ENCODE results near the gene LRP1. TPM values are rescaled to one million over a fixed set of nuclear protein-coding genes. Genes with fewer than 3 reads are reported as not detected.

The LRP1 gene
- total RNA-seq, 1 donor from 2014 or later: 24.7 TPM

DNA sequence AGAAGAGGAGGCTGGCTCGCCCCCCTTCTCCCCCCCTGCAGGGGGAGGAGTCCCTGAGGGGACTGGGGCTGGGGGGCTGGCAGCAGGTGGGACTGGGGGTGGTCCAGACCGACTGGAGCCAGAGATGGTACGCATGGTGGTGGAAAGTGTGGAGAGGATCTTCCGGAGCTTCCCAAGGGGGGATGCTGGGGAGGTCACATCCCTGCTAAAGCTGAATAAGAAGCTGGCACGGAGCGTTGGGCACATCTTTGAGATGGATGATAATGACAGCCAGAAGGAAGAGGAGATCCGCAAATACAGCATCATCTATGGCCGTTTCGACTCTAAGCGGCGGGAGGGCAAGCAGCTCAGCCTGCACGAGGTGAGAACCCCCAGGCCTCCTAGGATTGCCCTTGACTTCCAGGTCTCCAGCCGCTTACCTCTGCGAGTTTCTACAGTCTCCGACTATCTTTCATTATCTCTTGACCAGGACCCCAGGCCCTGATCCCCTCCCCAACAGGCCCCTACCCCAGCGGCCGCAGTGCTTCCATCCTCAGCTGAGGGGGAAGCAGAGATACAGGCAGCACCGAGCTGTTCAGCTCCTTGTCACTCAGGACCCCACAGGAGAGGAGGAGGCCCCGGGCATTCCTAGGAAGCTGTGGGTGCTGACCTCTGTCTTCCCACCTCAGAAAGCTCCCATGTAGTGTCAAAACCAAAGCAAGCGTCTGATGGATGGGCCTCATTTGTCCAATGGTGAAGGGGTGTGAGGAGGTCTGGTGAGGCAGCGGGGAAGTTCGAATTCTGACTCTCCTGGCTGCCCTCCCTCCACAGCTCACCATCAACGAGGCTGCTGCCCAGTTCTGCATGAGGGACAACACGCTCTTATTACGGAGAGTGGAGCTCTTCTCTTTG, 36.4 kb upstream of the LRP1 start:
- H3K36me3 Mint-ChIP-seq (ENCODE audit: low read depth, unreplicated experiment): peaks cover 22% of the 10 kb centered on the region
- no peaks in the 10 kb centered on the region for H3K9me3 Mint-ChIP-seq (ENCODE audit: unreplicated experiment)
- H3K4me1 Mint-ChIP-seq (ENCODE audit: unreplicated experiment): peaks cover 29% of the 10 kb centered on the region
- peaks cover 34% of the 10 kb centered on the region for H3K27me3 Mint-ChIP-seq (ENCODE audit: unreplicated experiment)
- TF ChIP-seq, protein P1, sequence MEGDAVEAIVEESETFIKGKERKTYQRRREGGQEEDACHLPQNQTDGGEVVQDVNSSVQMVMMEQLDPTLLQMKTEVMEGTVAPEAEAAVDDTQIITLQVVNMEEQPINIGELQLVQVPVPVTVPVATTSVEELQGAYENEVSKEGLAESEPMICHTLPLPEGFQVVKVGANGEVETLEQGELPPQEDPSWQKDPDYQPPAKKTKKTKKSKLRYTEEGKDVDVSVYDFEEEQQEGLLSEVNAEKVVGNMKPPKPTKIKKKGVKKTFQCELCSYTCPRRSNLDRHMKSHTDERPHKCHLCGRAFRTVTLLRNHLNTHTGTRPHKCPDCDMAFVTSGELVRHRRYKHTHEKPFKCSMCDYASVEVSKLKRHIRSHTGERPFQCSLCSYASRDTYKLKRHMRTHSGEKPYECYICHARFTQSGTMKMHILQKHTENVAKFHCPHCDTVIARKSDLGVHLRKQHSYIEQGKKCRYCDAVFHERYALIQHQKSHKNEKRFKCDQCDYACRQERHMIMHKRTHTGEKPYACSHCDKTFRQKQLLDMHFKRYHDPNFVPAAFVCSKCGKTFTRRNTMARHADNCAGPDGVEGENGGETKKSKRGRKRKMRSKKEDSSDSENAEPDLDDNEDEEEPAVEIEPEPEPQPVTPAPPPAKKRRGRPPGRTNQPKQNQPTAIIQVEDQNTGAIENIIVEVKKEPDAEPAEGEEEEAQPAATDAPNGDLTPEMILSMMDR (IDR thresholded peaks at IDR 0.05; ENCODE audit: unreplicated experiment): no peak
- H3K4me3 Mint-ChIP-seq (ENCODE audit: unreplicated experiment): peak overlapping the region; percentile 65
- DNase-seq (ENCODE audit: low spot score): no peak
- no peak overlapping the region for H3K27ac Mint-ChIP-seq (ENCODE audit: unreplicated experiment)

DNA sequence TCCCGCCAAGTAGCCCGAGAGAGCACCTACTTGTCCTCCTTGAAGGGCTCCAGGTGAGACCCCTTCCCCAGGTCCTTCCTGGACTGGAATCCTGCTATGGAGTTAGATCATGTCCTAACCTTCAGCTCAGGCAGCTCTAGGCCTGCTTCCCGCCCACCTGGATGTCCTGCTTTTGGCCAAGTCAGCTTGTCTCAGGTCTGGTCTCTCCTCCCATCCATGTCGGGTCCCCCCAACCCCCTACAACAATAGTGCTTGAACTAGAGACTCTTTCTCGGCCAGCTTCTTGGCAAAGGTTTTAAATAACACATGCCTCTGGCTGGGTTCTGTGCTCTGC, 35.8 kb upstream of the LRP1 start:
- Mint-ChIP-seq H3K9me3 (ENCODE audit: unreplicated experiment) (no peaks in the 10 kb centered on the region), H3K4me1 (ENCODE audit: unreplicated experiment) (peaks cover 29% of the 10 kb centered on the region), H3K4me3 (ENCODE audit: unreplicated experiment) (peak overlapping the region; percentile 42), H3K36me3 (ENCODE audit: low read depth, unreplicated experiment) (peaks cover 28% of the 10 kb centered on the region), H3K27me3 (ENCODE audit: unreplicated experiment) (peaks cover 35% of the 10 kb centered on the region), H3K27ac (ENCODE audit: unreplicated experiment) (peak overlapping the region; percentile 64)
- no peak for DNase-seq (ENCODE audit: low spot score)
- TF ChIP-seq, protein P1 (IDR thresholded peaks at IDR 0.05; ENCODE audit: unreplicated experiment): no peak

DNA sequence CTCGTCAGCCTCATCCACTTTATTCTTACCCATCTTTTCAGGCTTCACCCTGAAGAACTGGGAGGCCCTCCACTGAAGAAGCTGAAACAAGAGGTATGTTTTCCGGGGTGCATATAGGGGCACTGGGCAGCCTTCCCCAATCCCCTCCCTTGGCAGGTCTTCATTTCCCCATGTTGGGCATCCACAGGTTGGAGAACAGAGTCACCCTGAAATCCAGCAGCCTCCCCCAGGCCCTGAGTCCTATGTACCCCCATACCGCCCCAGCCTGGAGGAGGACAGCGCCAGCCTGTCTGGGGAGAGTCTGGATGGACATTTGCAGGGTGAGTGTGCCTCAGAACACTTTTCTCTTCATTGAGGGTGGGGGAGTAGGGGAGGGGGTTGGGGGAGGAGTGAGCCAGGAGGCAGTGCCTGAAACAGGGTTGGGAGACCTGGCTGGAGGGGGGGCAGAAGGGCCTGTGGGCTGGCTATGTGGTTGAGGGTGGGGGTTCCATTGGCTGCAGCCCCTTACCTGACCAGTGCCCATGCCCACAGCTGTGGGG, 35.3 kb upstream of the LRP1 start:
- Mint-ChIP-seq H3K4me1 (ENCODE audit: unreplicated experiment) (peaks cover 29% of the 10 kb centered on the region), H3K4me3 (ENCODE audit: unreplicated experiment) (peak overlapping the region; percentile 42), H3K9me3 (ENCODE audit: unreplicated experiment) (no peaks in the 10 kb centered on the region), H3K36me3 (ENCODE audit: low read depth, unreplicated experiment) (peaks cover 28% of the 10 kb centered on the region), H3K27me3 (ENCODE audit: unreplicated experiment) (peaks cover 34% of the 10 kb centered on the region), H3K27ac (ENCODE audit: unreplicated experiment) (peak overlapping the region; percentile 64)
- DNase-seq (ENCODE audit: low spot score): no peak
- TF ChIP-seq, protein P1 (IDR thresholded peaks at IDR 0.05; ENCODE audit: unreplicated experiment): no peak

DNA sequence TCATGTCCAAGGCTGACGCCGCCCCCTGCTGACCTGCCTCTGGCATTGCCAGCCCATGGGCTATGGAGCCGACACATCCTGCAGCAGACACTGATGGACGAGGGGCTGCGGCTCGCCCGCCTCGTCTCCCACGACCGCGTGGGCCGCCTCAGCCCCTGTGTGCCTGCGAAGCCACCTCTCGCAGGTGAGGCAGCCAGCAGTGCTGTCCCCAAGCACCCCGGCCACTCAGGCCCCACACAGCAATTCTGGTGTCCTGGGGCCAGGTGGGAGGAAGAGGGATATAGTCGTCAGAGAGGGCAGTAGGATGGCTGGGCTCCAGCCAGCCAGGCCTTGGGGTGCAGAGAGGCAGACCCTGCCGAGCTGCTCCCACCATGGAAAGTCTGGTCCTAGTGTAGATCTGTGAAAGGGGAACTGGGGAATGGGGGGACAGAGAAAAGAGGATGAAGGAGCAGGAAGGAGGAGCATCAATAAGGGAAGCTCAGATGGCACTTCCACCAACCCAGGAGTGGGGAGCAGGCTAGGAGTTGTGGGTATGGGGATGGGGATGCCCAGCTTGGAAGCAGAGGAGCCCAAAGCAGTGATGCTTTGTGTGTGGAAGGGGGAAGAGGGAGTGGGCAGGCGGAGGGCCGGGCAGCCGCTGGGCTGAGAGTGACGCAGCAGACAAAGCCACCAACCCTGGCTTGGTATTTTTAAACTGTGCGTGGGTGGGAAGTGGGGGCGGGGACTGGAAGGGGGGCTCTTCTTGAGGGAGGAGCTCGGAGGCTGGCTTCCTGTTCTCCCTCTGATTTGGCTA, 34.7 kb upstream of the LRP1 start:
- Mint-ChIP-seq H3K4me3 (ENCODE audit: unreplicated experiment) (peak overlapping the region; percentile 23), H3K27ac (ENCODE audit: unreplicated experiment) (no peak overlapping the region)
- peak; percentile 72 for DNase-seq (ENCODE audit: low spot score)

More for the DNA sequence above, 34.7 kb upstream of the LRP1 start:
- Mint-ChIP-seq H3K4me1 (ENCODE audit: unreplicated experiment) (peaks cover 27% of the 10 kb centered on the region), H3K27me3 (ENCODE audit: unreplicated experiment) (peaks cover 30% of the 10 kb centered on the region), H3K9me3 (ENCODE audit: unreplicated experiment) (no peaks in the 10 kb centered on the region), H3K36me3 (ENCODE audit: low read depth, unreplicated experiment) (peaks cover 28% of the 10 kb centered on the region)
- TF ChIP-seq, protein P1 (IDR thresholded peaks at IDR 0.05; ENCODE audit: unreplicated experiment): peak; percentile 68
